ENCODE results near the gene RASGRP1.

The RASGRP1 gene

GRCh38 chr15:38503496-38503895 lies 61.1 kb downstream of the RASGRP1 start:
- DNase-seq: no peak

GRCh38 chr15:38499651-38500050 lies 65.0 kb downstream of the RASGRP1 start:
- no peak for DNase-seq

- DNase-seq: no peak
Measured at GRCh38 chr15:38496151-38496550, 68.5 kb downstream of the RASGRP1 start.

- no peak for DNase-seq
Measured at GRCh38 chr15:38490242-38490922, 74.2 kb downstream of the RASGRP1 start.

GRCh38 chr15:38487378-38487777 lies 77.2 kb downstream of the RASGRP1 start:
- no peak for DNase-seq

- no peak for DNase-seq
Measured at GRCh38 chr15:38486936-38487335, 77.7 kb downstream of the RASGRP1 start.

- no peak for DNase-seq
Measured at GRCh38 chr15:38482572-38482971, 82.0 kb downstream of the RASGRP1 start.

- no peak for DNase-seq
Measured at GRCh38 chr15:38481761-38482160, 82.9 kb downstream of the RASGRP1 start.

- DNase-seq: no peak
Measured at GRCh38 chr15:38481113-38481512, 83.5 kb downstream of the RASGRP1 start.

- DNase-seq: no peak
Measured at GRCh38 chr15:38479756-38480155, 84.9 kb downstream of the RASGRP1 start.

GRCh38 chr15:38479266-38479665 lies 85.3 kb downstream of the RASGRP1 start:
- DNase-seq: no peak

GRCh38 chr15:38477637-38478036 lies 87.0 kb downstream of the RASGRP1 start:
- DNase-seq: no peak

- DNase-seq: no peak
Measured at GRCh38 chr15:38476120-38476519, 88.5 kb downstream of the RASGRP1 start.

GRCh38 chr15:38475361-38475760 lies 89.3 kb downstream of the RASGRP1 start:
- no peak for DNase-seq

GRCh38 chr15:38474155-38474757 lies 90.4 kb downstream of the RASGRP1 start:
- DNase-seq: no peak

GRCh38 chr15:38471974-38472373 lies 92.6 kb downstream of the RASGRP1 start:
- DNase-seq: no peak

GRCh38 chr15:38470816-38471215 lies 93.8 kb downstream of the RASGRP1 start:
- DNase-seq: no peak

- DNase-seq: no peak
Measured at GRCh38 chr15:38464675-38465074, 99.9 kb downstream of the RASGRP1 start.

- no peak for DNase-seq
Measured at GRCh38 chr15:38463893-38464292, 100.7 kb downstream of the RASGRP1 start.

- DNase-seq: no peak
Measured at GRCh38 chr15:38461066-38461833, 103.4 kb downstream of the RASGRP1 start.

- DNase-seq: no peak
Measured at GRCh38 chr15:38460543-38460942, 104.1 kb downstream of the RASGRP1 start.

- DNase-seq: no peak
Measured at GRCh38 chr15:38459480-38459879, 105.1 kb downstream of the RASGRP1 start.

GRCh38 chr15:38458646-38459045 lies 106.0 kb downstream of the RASGRP1 start:
- DNase-seq: no peak

- DNase-seq: no peak
Measured at GRCh38 chr15:38455092-38455491, 109.5 kb downstream of the RASGRP1 start.

Measured in NK-92 treated with Interleukin-12 subunit alpha and Interleukin-12 subunit beta, amount 100 ng/mL, for 24 hours (cell line).